Measurements from ENCODE around the gene NIM1K.
"Not testable (repeated sequence)": the region's sequence is repeated elsewhere in the genome, so short reads cannot be mapped to it uniquely, and the experiment has no call there.

NIM1K gene

DNA sequence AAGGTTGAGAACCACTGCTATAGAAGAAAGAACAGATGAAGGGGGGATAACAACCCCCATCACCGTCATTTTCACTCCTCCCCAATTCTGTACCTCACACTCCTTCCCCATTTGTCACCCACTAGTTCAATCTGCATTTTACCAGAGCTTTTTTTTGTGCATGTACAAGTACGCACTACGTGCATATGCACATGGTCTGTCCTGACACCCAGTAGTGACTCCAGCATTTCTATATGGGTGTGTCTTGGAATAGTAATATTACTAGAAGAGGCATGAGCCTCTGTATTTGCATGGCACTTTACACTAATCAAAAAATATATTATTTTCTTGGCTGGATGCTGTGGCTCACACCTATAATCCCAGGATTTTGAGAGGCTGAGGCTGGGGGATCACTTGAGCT, 38.7 kb downstream of the NIM1K start:
- no peak for DNase-seq (ENCODE audit: low read depth)

DNA sequence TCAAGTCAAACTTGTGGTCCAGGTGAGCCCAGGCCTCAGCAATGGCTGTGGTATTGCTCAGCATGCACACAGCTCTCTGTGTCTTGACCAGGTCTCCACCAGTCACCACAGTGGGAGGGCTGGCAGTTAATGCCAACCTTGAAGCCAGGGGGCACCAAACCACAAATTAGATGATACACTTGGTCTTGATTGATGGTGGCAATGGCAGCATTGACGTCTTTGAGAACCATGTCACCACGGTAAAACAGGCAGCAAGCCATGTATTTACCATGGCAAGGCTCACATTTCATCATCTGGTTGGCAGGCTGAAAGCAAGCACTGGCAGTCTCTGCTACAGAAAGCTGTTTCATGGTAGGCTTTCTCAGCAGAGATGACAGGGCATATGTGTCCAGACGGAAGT, 40.0 kb downstream of the NIM1K start:
- no peak for DNase-seq (ENCODE audit: low read depth)

DNA sequence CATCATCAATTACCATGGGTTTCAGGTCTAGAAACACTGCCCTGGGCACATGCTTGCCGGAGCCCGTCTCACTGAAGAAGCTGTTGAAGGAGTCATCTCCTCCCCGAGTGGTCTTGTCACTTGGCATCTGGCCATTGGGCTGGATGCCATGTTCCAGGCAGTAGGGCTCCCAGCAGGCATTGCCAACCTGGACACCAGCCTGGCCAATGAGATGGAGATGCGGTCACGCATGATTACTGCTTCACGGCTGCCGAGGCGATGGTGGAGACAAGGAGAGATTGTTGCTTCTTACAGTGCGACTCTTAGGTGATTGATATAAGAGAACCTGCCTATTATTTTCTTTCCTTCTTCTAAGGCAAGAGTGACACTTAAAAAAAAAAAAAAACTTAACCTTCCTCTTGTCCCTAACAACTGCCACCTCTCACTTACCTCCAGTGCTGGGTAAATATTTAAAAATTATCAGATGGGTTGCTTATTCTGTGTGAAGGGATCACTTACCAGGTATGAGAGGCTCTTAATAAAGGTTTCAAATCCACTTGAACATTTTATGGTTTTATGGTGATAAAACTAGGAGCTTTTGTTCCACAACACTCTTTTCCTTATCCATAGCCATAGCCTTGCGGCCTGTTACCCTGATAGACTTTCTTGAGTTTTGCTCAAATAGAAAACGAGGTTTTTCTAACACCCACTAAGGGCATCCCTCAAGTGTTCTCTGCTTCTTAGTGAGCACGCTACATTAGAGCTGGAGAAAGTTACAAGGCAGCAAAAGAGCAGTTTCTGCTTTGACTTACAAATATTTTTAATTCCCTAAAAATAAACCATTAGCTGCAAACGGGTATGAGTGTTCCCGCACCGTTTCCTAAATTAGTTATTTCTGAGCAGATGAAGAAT, 41.2 kb downstream of the NIM1K start:
- no peak for DNase-seq (ENCODE audit: low read depth)

DNA sequence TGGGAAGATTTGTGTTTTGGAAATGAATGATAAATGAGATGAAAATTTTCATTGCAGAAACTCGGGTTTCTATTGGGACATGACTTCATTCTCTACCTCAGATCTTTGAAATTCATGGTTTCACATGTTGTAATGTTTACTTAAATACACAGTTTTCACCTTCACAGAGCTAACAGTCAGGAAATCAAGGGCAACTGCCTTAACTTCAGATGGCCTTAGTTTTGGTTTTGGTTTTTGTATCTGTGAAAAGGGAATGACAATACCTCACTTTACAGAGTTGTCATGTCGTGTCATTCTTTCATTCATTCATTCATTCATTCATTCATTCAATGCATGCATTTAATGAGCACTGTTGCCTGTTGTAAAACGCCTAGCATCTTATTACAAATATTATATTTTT, 41.9 kb downstream of the NIM1K start:
- DNase-seq (ENCODE audit: low read depth), result no peak

DNA sequence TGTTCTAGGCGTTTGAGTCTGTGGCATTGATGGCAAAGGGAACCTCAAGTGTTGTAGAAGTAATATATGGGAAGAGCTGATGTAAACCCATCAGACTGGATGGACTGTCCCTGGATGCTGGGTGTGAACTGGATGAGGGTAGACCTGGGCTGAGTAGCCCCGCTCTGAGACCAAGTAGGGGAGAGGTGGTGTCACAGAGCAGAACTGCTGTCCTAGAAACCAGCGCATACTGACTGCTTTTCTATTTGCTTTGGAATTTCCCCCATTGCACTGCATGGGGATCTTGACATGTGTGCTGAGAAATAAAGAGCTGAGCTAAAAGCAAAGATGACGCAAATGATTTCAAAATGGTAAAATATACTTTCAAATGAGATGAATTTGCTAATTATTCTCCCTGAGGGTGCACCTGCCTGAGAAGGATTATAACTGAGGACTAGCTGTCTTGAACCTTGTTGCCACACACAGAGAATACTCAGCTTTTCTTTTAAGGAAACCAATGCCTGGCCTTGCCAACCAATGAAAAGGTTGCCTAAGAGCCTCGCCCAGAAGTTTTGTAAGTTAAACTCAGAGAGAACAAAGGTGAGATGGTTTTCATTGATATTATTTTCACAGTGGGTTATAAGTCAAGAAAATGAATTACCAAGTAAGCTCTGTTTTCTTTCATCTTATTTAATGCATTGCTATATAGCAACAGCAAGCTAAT, 44.8 kb downstream of the NIM1K start:
- DNase-seq (ENCODE audit: low read depth), result no peak

DNA sequence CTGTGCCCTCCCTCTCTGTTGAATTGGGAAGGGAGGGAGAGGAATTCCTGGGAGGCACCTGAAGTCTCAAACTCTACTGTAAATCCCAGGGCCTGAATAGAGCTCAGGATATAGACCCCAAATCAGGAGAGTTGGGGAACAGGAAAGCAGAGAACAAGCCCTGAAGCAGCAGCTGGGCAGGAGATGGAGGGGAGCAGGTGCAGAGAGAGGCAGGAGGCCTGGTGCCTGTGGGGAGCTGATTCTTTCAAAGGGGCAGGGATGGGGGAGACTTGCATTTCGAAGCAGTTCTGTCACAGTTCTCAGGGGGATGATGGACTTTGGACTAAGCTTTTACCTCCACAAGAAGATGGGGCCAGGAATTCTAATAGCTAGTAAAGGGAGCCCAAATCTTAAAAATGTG, 50.2 kb downstream of the NIM1K start:
- no peak for DNase-seq (ENCODE audit: low read depth)

DNA sequence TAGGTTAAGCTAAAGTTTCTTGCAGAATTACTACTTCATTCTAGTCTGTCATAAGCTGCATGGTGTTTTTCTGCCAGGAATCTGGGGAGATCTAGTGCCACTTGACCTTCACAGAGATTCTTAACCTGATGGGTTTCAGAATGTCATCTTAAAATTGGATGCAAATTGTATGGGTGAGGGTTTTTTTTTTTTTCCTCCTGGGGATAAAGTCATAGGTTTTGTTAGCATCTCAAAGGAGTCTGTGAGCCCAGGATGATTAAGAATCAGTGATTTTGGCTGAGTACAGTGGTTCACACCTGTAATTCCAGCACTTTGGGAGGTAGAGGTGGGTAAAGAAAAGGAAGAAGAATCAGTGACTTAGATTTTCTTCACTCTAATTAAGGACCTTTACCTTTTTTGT, 51.2 kb downstream of the NIM1K start:
- no peak for DNase-seq (ENCODE audit: low read depth)

DNA sequence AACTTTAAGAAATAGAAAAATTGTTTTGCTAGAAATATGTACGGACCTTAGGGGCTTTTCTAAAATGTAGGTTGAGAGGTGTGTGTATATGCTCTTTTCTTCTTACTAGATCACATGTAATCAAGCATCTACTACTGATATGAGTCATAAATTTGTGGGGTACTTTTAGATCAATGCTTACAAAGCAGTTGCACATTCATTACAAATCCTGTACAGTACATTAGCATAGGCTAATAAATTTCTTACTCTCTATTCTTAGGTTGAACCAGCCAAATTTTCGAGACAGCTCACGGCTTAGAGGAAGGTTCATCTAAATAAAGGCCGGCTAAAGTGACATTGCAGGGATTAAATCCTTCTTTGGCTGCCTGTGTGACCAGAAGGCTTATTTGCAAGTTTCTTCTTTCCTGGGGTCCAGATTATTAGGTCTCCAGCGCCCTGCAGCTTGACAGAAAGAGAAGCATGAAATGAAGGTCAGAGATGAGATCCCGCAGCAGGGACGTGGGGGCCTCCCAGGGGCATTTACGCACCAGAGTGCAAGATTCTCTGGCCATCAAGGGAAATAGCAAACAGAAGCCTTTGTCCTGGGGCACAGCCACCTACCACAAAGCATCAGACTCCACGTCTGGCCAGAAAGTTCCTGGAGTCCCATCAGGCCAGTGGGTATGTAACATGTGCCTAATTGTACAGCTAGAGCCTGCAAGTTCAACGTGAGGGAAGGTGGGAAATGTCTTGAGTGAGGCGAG, 53.0 kb downstream of the NIM1K start:
- DNase-seq (ENCODE audit: low read depth), result no peak

DNA sequence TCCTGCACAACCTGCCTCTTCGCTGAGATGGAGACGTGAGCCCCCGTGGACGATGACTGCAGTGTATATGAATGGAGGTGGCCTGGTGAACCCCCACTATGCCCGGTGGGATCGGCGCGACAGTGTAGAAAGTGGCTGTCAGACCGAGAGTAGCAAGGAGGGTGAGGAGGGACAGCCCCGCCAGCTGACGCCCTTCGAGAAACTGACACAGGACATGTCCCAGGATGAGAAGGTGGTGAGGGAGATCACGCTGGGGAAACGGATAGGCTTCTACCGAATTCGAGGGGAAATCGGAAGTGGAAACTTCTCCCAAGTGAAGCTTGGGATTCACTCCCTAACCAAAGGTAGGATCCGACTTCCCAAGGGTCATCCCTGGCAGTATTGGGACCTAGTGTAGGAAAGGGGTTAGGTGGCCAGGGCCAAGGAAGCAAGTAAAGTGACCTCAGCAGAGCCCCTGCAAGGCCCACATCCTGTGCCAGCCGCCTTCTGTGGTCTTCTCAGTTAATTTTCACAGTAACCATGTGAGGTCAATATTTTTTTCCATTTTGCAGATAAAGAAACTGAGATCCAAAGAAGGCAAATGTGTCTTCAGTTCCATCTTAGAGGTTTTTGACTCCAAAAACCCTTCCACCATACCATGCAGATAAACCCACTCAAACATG, 53.8 kb downstream of the NIM1K start:
- no peak for DNase-seq (ENCODE audit: low read depth)

DNA sequence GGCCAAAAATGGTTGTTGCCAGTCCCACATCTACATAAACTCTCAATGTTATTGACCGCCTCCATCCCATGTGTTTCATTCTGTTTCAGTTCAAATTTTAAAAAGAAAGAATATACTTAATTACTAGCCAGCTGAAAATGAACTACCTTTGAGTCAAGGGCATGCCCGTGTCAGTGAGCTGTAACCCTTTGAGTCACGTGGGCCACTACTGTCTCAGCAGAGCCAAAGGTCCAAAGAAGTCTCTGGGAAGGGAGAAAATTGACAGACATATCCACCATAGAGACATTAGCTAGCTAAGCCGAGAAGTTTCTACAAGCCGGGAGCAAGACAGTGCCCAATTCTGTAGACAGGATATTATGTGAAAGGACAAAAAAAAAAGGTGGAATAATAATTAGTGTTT, 59.7 kb downstream of the NIM1K start:
- no peak for DNase-seq (ENCODE audit: low read depth)

DNA sequence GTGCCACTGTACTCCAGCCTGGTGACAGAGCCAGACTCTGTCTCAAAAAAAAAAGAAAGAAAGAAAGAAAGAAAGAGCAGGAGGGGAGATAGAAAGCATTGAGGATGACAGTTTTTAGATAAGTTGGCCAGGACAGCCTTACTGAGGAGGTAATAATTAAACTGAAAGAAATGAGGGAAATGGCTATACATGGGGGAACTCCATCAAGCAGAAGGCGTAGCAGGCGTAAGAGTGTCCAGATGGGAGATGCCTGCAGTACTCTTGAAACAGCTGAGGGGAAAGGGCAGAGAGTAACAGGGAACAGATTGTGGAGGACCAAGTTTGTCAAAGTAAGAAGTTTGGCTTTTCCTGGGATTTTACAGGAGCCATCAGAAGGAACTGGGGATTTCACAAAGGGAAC, 63.7 kb downstream of the NIM1K start:
- DNase-seq (ENCODE audit: low read depth), result no peak

DNA sequence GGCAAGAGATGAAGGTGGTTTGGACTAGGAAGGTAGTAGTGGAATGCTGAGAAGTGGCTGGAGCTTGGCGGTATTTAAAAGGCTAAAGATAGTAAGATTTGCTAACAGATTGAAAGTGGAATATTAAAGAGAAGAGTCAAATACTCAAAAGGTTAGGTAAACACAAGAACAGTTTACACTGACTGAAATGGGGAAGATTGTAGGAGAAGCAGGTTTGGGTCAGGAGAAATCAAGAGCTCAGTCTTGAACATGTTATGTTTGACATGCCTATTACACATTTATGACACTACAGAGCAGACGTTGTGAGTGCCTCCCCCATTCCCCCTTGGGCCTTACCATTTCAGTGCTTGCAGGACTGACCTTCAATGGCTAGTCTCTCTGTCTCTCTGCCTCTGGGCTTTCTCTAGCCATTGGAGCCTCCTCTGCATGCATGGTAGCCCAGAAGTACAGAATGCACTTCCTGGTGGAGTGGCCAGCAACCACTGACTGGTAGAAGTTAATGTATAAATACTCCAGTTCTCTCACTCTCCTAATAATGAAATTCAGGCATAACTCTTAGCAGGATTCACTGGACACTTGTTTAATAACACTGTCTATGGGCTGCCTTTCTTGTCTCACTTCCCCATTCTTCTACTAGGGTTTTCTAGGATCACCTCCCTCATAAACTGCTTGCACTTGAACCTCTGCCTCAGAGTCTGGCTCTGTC, 64.4 kb downstream of the NIM1K start:
- no peak for DNase-seq (ENCODE audit: low read depth)

DNA sequence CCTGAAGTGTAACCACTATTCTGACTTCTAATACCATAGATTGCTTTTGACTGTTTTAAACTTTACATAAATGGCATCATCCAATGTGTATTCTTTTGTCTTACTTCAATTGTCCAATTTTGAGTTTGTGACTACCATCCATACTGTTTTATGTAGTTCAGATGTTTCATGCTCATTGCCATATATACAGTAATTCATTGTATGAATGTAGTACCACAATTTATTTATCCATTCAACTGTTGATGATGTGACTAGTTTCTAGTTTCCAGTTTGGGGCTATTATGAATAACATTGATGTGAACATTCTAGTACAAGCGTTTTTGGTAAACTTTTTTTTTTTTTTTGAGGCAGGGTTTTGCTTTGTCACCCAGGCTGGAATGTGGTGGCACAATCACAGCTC, 66.1 kb downstream of the NIM1K start:
- DNase-seq (ENCODE audit: low read depth), result no peak

DNA sequence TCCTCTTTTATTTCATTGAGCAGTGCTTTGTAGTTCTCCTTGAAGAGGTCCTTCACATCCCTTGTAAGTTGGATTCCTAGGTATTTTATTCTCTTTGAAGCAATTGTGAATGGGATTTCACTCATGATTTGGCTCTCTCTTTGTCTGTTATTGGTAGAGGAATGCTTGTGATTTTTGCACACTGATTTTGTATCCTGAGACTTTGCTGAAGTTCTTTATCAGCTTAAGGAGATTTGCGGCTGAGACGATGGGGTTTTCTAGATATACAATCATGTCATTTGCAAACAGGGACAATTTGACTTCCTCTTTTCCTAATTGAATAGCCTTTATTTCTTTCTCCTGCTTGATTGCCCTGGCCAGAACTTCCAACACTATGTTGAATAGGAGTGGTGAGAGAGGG, 70.2 kb downstream of the NIM1K start:
- DNase-seq (ENCODE audit: low read depth), result not testable (repeated sequence)

DNA sequence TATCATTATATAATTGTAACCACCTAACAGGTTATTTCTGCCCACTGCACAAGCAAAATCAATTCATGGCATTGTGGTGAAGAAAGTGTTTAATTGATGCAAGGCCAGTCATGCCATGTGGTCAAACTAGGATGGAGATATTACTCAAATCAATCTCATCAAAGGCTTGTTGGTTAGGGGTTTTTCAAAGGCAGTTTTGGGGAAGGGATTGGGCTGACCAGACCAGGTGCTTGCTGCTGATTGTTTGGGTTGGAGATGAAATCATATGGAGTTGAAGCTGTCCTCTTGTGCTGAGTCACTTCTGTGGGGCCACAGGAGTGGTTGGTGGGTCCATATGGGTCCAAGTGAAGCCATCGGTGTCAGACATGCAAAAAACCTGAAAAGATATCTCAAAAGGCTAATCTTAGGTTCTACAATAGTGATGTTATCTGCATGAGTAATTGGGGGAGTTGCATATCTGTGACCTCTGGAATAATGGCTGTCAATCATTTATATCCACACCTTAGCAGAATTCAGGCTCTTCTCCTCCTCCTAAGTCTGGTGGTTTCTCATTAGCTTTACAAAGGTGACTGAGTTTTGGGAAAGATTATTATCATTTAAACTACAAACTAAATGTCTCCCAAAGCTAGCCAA, 76.3 kb downstream of the NIM1K start:
- no peak for DNase-seq (ENCODE audit: low read depth)

DNA sequence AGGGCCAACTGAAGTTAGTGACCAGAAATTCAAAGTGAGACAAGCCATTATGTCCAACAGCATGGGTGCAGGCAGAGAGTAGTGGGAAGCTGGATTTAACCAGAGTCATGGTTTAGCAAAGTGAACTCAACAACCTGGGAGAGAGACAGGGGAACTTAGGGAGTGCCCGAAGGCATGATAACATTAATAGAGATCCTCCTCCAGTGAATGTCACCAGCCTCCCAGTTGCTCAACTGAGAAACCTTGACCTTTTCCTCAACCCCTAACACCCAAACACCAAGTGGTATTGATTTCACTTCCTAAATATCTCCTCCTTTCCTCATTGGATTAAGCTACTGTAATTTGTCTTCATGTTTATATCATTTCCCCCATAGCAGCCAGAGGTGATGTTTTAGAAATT, 78.6 kb downstream of the NIM1K start:
- no peak for DNase-seq (ENCODE audit: low read depth)

DNA sequence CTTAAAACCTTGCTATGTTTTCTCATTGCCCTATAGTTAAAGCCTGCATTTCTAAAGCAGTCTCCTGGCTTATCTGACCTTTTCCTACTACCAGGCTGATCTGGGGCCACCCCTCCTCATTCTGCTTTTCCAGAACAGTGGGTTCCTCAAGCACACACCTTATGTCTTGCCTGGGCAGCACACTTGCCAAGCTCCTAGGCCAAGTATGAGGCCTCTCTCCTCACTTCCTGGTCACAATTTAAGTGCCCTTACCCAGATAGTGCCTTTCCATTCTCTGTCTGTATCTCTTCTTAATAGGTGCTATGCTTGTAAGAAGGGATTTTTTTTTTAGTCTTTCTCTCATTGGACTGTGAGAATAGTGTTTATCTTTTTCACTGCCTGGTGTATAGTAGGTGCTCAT, 81.5 kb downstream of the NIM1K start:
- DNase-seq (ENCODE audit: low read depth), result no peak

DNA sequence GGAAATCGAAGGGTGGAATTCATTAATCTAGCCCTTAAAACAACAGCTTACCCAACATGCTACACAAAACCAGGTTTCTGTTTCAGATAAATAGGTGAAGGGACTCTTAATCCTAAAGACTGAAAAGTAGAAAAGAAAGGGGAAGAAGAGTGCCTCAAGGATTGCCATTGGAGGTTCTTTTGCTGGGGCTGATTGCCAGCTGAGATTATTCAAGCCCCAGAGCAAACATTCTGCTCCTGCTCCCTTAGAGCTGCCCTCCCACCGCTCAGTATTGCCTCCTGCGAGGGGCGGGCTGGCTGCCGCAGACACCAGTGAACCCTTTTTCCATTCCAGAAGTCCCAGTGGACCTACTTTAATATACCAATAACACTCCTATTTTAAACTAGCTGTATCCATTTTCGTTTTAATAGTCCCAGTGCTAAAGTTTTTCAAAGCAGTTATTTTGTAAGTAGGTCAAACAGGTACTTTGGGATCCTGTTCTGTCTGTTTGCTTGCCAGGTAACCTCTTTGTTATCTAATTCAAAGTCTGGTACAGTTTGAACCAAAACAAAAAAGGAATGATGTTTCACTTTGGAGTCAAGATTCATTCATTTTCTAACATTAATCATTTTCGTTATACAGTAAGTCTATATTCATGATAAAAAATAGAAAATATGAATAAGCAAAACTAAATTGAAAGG, 82.5 kb downstream of the NIM1K start:
- no peak for DNase-seq (ENCODE audit: low read depth)

DNA sequence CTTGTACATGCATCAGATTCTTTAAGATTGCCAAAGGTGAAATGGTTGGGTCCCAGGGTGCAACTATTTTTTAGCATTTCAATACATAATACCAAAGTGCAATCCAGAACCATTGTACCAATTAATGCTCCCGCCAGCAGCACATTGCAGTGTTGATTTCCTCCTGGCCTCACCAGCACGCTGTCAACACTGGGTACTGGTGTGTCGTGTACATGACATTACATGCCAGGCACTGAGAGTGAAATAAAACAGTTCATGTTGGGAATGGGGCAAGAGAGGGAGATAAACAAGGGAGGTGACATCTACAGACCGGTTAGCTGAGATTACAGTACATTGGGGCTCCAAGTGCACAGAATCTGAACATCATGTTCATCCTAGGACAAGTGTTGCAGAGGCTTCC, 83.4 kb downstream of the NIM1K start:
- no peak for DNase-seq (ENCODE audit: low read depth)

DNA sequence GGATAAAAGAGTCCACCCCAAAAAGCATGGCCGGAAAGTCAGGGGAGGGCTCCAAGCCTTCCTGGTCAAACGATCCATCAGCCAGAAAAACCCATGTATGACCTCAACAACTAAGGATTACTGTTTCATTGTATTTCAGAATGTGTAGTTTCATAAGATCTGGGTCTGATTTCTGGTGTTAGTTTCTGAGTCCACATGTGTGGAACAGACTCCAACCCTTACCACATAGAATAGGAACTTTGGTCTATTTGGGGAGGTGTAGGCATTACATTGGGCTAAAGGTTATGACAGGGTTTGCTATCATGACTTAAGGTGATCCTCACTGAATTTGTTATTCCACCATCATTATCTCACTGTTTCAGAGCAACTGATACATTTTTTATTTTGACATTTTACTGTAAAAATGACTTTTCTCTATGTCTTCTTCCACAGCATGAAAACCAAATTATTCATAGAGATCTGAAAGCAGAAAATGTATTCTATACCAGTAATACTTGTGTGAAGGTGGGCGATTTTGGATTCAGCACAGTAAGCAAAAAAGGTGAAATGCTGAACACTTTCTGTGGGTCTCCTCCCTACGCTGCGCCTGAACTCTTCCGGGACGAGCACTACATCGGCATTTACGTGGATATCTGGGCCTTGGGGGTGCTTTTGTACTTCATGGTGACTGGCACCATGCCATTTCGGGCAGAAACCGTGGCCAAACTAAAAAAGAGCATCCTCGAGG, 87.7 kb downstream of the NIM1K start:
- no peak for DNase-seq (ENCODE audit: low read depth)
